GM21723 (cell line): Measurements from ENCODE around the gene ATP8B2.
"Not testable (repeated sequence)": the region's sequence is repeated elsewhere in the genome, so short reads cannot be mapped to it uniquely, and the experiment has no call there.

Experiments
- ATAC-seq: cut with Tn5 transposase; IDR thresholded peaks from one replicate; pipeline ENCODE4 v1.9.1; 2021; ENCODE audit warnings: mild to moderate bottlenecking, moderate library complexity; ENCODE audit not compliant: unreplicated experiment

ATP8B2 gene

GRCh38 chr1:154321609-154321934, 3.8 kb upstream of the ATP8B2 start:
- not testable (repeated sequence) for ATAC-seq

GRCh38 chr1:154323493-154323892, 1.8 kb upstream of the ATP8B2 start:
- ATAC-seq: no peak

GRCh38 chr1:154324241-154324640, 1.1 kb upstream of the ATP8B2 start:
- no peak for ATAC-seq

GRCh38 chr1:154325583-154326545, 539 bp downstream of the ATP8B2 start:
- no peak for ATAC-seq

- ATAC-seq: no peak
Measured at GRCh38 chr1:154326546-154327465, 1.5 kb downstream of the ATP8B2 start.

GRCh38 chr1:154327466-154328317, 2.4 kb downstream of the ATP8B2 start:
- ATAC-seq: no peak

GRCh38 chr1:154328318-154329151, 3.2 kb downstream of the ATP8B2 start:
- no peak for ATAC-seq

GRCh38 chr1:154329152-154329521, 3.8 kb downstream of the ATP8B2 start:
- ATAC-seq: no peak

GRCh38 chr1:154329551-154330131, 4.3 kb downstream of the ATP8B2 start:
- ATAC-seq: no peak

GRCh38 chr1:154330669-154331068, 5.3 kb downstream of the ATP8B2 start:
- ATAC-seq: no peak

- no peak for ATAC-seq
Measured at GRCh38 chr1:154334079-154335024, 9.0 kb downstream of the ATP8B2 start.

GRCh38 chr1:154335025-154335714, 9.8 kb downstream of the ATP8B2 start:
- no peak for ATAC-seq

- no peak for ATAC-seq
Measured at GRCh38 chr1:154337253-154337894, 12.0 kb downstream of the ATP8B2 start.

- ATAC-seq: no peak
Measured at GRCh38 chr1:154338875-154339274, 13.6 kb downstream of the ATP8B2 start.

- ATAC-seq: not testable (repeated sequence)
Measured at GRCh38 chr1:154341366-154341765, 16.0 kb downstream of the ATP8B2 start.

- no peak for ATAC-seq
Measured at GRCh38 chr1:154342132-154342531, 16.8 kb downstream of the ATP8B2 start.

- ATAC-seq: no peak
Measured at GRCh38 chr1:154342836-154343472, 17.6 kb downstream of the ATP8B2 start.
